HL-60 (cell line): Measurements from ENCODE around the gene TET3.

Experiments
- CTCF ChIP-seq: IDR thresholded peaks from one replicate; pipeline ENCODE4 v1.5.1; 2011; ENCODE audit warnings: low read length, control low read depth, inconsistent platforms; ENCODE audit not compliant: insufficient read depth
- POLR2AphosphoS5 ChIP-seq: IDR thresholded peaks from 2 replicates; pipeline ENCODE4 v1.6.1; 2012; ENCODE audit warnings: low read depth
- REST ChIP-seq: IDR thresholded peaks from 2 replicates; pipeline ENCODE4 v1.6.1; 2012; ENCODE audit warnings: low read depth; ENCODE audit not compliant: insufficient replicate concordance
- SPI1 ChIP-seq: IDR thresholded peaks from 2 replicates; pipeline ENCODE4 v1.6.1; 2012; ENCODE audit warnings: low read depth, mild to moderate bottlenecking, borderline replicate concordance

GRCh38 chr2:73970141-73970803, 14.4 kb upstream of the TET3 start:
- TF ChIP-seq CTCF (no peak), REST (no peak), POLR2AphosphoS5 (no peak), SPI1 (no peak)
